Ishikawa (cell line): ENCODE measurements around the gene FAXDC2.

Experiments
- CEBPB ChIP-seq: IDR thresholded peaks from 2 replicates; pipeline ENCODE4 v1.6.1; 2012
- CREB1 ChIP-seq: IDR thresholded peaks from 2 replicates; pipeline ENCODE4 v1.6.1; 2012; ENCODE audit warnings: low read depth
- EGR1 ChIP-seq: IDR thresholded peaks from 2 replicates; pipeline ENCODE4 v1.6.1; 2012
- EP300 ChIP-seq: IDR thresholded peaks from 2 replicates; pipeline ENCODE4 v1.6.1; 2012; ENCODE audit warnings: borderline replicate concordance
- FOXM1 ChIP-seq: IDR thresholded peaks from 2 replicates; pipeline ENCODE4 v1.6.1; 2012; ENCODE audit warnings: low read depth, borderline replicate concordance
- NFIC ChIP-seq: IDR thresholded peaks from 2 replicates; pipeline ENCODE4 v1.6.1; 2012
- RAD21 ChIP-seq: IDR thresholded peaks from 2 replicates; pipeline ENCODE4 v1.6.1; 2012; ENCODE audit warnings: low read depth
- TAF1 ChIP-seq: IDR thresholded peaks from 2 replicates; pipeline ENCODE4 v1.6.1; 2012; ENCODE audit warnings: low read depth, mild to moderate bottlenecking
- TCF12 ChIP-seq: IDR thresholded peaks from 2 replicates; pipeline ENCODE4 v1.6.1; 2012; ENCODE audit warnings: low read depth
- TEAD4 ChIP-seq: IDR thresholded peaks from 2 replicates; pipeline ENCODE4 v1.6.1; 2012
- YY1 ChIP-seq: IDR thresholded peaks from 2 replicates; pipeline ENCODE4 v1.6.1; 2012; ENCODE audit warnings: low read depth
- ZBTB7A ChIP-seq: IDR thresholded peaks from 2 replicates; pipeline ENCODE4 v1.6.1; 2012; ENCODE audit warnings: low read depth
- TF ChIP-seq, protein P1 (sequence below): IDR thresholded peaks from 2 replicates; pipeline ENCODE4 v1.6.1; 2012; ENCODE audit warnings: low read depth, mild to moderate bottlenecking
- TF ChIP-seq, protein P2 (sequence below): IDR thresholded peaks from 2 replicates; pipeline ENCODE4 v1.6.1; 2012
- TF ChIP-seq, protein P3 (sequence below): IDR thresholded peaks from 2 replicates; pipeline ENCODE4 v1.6.1; 2012

Gene FAXDC2

DNA sequence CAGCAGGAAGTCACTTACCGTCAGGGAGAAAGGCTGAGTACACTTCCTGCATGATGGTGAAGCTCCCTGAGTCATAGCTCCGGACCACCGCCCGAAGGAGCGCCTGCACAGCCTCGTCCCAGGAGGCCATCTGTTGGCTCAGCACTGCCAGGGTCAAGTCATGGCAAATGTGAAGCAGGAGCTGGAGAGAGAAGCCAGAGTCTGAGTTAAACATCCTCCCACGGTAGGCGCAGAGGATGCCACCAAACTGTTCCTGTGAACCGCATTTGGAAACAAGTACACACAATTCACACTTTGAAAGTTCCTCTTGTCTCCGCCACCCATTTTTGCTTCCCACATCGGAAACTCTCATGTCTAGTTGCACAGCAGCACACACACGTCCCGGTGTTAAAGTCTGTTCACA lies 42.0 kb upstream of the FAXDC2 start:
- no peak for TF ChIP-seq YY1
- TF ChIP-seq, protein P1, sequence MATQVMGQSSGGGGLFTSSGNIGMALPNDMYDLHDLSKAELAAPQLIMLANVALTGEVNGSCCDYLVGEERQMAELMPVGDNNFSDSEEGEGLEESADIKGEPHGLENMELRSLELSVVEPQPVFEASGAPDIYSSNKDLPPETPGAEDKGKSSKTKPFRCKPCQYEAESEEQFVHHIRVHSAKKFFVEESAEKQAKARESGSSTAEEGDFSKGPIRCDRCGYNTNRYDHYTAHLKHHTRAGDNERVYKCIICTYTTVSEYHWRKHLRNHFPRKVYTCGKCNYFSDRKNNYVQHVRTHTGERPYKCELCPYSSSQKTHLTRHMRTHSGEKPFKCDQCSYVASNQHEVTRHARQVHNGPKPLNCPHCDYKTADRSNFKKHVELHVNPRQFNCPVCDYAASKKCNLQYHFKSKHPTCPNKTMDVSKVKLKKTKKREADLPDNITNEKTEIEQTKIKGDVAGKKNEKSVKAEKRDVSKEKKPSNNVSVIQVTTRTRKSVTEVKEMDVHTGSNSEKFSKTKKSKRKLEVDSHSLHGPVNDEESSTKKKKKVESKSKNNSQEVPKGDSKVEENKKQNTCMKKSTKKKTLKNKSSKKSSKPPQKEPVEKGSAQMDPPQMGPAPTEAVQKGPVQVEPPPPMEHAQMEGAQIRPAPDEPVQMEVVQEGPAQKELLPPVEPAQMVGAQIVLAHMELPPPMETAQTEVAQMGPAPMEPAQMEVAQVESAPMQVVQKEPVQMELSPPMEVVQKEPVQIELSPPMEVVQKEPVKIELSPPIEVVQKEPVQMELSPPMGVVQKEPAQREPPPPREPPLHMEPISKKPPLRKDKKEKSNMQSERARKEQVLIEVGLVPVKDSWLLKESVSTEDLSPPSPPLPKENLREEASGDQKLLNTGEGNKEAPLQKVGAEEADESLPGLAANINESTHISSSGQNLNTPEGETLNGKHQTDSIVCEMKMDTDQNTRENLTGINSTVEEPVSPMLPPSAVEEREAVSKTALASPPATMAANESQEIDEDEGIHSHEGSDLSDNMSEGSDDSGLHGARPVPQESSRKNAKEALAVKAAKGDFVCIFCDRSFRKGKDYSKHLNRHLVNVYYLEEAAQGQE, result no peak
- no peak for TF ChIP-seq ZBTB7A
- no peak for TF ChIP-seq TCF12
- TF ChIP-seq TAF1, result no peak
- TF ChIP-seq, protein P2, sequence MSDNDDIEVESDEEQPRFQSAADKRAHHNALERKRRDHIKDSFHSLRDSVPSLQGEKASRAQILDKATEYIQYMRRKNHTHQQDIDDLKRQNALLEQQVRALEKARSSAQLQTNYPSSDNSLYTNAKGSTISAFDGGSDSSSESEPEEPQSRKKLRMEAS, result no peak

DNA sequence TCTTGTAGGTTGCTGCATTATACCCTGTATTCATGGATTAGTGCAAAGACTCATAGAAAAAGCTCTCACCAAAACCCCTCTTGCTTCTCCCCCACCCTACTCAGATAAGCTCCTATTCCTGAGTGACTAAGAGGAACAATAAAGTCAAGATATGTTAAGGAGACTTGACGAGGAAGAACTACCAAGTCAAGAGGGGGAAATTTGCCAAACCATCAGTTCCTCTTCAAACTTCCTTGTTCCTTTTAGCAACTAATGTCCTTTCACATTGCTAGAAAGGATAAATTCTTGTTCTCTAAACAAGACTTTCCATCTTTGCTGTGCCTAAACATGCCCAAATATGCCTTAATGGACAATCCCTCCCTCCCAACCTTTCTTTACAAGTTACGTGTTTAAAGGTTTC lies 35.0 kb upstream of the FAXDC2 start:
- TF ChIP-seq, protein P1, result no peak
- TF ChIP-seq YY1 (no peak), NFIC (no peak), CEBPB (no peak)
- TF ChIP-seq, protein P2, result no peak

DNA sequence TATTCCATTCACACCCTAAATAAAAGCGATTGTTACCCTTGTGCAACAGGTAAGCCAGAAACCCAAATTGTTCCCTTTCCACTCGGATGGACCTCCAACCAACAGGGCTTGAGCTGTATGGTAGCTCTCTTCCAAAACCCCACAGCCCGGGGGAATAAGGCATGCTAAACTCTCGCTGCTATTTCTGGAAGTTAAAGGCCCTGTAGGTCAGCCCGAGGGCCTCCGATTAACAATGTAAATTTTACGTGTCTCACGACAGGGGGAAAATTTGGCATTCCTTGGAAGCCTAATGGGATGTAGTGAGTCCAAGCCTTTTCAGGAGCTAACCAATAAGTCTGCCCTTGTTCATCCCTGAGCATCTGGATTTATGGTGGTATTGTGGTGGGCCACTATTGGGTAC lies 34.0 kb upstream of the FAXDC2 start:
- TF ChIP-seq CREB1 (no peak), TCF12 (no peak), ZBTB7A (no peak), NFIC (no peak), YY1 (no peak), RAD21 (no peak), EP300 (no peak), TAF1 (no peak)
- TF ChIP-seq, protein P2, result no peak
- TF ChIP-seq, protein P3, sequence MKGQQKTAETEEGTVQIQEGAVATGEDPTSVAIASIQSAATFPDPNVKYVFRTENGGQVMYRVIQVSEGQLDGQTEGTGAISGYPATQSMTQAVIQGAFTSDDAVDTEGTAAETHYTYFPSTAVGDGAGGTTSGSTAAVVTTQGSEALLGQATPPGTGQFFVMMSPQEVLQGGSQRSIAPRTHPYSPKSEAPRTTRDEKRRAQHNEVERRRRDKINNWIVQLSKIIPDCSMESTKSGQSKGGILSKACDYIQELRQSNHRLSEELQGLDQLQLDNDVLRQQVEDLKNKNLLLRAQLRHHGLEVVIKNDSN, result no peak

DNA sequence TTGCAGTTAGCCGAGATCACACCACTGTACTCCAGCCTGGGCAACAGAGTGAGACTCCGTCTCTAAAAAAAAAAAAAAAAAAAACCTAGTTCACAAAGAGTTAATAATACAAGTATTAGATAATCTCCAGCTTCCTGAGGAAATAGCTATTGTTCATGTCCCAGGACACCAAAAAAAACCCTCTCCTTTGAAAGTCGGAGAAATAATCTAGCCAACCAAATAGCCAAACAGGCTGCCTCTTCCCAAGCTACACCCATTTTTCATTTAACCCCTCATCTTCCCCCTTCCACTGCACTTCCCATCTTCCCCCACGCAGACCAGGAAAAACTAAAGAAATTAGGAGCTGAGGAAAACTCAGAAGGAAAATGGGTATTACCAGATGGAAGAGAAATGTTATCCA lies 31.6 kb upstream of the FAXDC2 start:
- TF ChIP-seq FOXM1 (no peak), TEAD4 (no peak), CEBPB (no peak), CREB1 (no peak), EGR1 (no peak), TAF1 (no peak), TCF12 (no peak), YY1 (no peak), NFIC (no peak), EP300 (no peak)
- TF ChIP-seq, protein P2, result no peak
- TF ChIP-seq, protein P3, result no peak
- TF ChIP-seq, protein P1, result no peak

DNA sequence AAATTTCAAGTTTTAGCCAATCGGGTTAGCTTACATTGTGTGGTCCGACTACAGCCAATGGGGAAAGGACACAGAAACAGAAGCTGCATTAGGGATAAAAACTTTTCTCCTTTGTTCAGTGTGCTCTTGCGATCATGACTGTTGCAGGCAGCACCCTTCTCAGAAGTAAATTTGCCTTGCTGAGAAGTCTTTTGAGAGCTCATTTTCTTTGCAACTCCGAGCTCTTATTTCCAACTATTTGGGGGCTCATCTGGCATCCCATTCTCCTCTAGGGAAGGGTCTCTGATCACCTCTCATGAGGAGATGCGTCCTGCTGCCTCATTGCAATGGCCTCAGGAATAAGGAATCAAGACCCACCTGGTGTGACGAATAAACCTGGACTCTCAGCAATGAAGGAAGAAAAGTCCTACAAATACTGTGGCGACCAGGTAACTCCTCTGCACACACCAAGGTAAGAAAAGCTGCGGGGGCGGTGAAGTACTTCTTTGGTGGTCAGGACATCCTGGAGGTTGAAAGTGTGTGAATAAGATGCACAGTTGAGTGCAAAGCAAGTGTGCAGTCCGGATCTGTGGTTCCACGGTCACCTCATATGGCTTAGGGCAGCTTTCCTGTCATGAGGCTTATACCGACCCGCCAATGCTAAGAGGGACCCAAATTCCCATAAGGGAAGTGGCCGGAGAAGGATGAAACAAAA lies 28.4 kb upstream of the FAXDC2 start:
- TF ChIP-seq, protein P2, result no peak
